IPS DF 4.7 (cell line): ENCODE data around the gene SFRP5.

Experiments used
- DNase-seq: peaks from one replicate; pipeline ENCODE4 v3.0.0-alpha.2; 2013; ENCODE audit warnings: low spot score; ENCODE audit errors: extremely low read depth

SFRP5 gene, protein sequence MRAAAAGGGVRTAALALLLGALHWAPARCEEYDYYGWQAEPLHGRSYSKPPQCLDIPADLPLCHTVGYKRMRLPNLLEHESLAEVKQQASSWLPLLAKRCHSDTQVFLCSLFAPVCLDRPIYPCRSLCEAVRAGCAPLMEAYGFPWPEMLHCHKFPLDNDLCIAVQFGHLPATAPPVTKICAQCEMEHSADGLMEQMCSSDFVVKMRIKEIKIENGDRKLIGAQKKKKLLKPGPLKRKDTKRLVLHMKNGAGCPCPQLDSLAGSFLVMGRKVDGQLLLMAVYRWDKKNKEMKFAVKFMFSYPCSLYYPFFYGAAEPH

DNA sequence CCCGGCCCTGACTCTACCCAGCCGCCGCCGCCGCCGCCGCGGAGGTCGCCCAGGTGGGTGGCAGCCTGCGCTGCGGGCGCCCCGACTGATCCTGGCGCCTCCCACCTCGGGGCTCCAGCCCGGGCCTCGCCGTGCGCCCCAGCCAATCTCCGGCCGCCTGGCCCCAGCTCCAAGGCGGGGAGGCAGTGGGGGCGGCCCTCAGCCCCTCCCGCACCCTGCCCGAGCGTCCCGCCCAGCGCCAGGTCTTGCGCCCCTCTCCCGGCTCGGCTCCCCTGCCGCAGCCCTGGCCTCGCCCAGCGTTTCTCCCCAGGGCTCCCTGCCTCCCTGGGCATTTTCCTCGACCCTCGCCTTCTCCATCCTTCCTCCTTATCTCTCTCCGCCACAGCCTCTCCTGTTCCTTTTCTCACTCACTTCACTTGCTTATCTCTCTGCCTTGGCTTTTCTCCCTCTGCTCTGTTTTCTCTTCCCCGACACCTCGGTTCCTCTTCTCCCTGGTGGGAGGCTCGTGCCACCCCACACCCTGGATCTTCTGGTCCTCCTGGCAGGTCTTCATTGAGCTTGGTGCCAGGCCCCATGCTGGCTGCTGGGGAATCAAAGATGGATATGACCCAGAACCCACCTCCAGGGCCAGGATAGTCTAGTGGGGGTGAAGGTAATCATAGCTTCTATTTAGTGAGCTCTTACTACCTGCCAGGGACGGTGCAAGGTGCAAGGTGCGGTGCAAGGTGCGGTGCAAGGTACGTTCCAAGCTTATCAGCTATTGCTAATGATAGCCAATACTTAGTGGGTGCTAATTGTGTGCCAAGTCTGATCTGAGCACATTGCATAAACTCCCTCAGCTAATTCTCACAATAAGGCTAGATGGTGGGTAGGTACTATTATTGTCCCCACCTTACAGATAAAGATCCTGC lies at the start of gene SFRP5:
SFRP5 (minus strand) TSS at position 87 of the 911 bp plus-strand sequence. CDS start 166 bp downstream, outside the sequence.
- no peak for DNase-seq

DNA sequence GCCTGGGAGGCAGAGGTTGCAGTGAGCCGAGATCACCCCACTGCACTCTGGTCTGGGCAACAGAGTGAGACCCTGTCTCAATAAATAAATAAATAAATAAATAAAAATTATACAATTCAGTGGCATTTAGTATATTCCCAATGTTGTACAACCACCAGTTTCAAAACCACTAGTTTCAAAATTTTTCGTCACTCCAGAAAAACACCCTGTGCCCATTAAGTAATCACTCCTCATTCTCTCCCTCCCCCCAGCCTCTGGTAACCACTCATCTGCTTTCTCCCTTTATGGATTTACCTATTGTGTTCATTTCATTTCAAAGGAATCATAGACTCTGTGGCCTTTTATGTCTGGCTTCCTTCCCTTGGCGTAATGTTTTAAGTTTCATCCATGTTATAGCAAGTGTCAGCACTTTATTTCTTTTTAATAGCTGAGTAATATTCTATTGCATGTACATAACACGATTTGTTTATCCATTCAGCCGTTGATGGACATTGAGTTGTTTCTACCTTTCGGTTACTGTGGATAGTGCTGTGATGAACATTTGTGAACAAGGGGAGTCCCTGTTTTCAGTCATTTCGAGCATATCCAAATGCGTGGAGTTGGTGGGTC lies 48.4 kb upstream of the SFRP5 start:
- no peak for DNase-seq

DNA sequence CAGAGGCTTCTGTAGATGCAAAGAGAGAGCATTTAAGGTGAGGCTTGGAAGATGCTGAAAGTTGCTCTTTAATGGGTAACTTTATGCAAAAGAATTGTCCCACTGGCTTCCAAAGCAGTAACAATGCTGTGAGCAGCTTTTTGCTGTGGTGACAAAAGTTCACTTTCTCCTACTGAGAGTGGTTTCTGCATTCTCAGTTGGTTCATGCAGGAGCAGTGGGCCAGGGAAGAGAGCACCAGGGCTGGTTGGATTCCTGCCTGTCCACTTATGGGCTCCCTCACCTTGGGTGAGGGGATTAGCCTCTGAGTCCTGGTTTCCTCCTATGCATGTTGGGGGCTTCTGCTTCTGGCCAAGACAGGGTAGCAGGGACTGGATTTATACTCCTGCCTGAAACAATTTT lies 46.8 kb upstream of the SFRP5 start:
- DNase-seq: no peak

DNA sequence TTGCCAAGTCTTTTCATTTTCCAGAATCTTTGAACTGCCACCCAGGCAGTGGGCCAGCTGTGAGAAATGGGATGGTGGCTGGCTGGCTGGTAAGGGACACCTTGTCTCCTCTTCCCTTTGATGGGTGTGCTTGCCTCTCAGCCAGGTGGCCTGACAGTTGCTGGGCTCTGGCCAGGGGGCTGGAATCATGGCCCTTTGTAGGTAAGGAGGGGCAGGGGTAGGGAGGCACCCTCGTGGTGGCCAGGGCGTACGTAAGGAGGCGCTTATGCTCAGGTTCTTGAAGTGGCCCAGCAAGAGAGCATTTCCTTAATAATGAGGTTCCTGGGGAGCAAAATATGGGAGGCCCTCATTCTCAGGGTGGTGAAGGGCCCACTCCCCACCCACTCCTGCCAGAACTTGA lies 44.8 kb upstream of the SFRP5 start:
- DNase-seq: no peak

DNA sequence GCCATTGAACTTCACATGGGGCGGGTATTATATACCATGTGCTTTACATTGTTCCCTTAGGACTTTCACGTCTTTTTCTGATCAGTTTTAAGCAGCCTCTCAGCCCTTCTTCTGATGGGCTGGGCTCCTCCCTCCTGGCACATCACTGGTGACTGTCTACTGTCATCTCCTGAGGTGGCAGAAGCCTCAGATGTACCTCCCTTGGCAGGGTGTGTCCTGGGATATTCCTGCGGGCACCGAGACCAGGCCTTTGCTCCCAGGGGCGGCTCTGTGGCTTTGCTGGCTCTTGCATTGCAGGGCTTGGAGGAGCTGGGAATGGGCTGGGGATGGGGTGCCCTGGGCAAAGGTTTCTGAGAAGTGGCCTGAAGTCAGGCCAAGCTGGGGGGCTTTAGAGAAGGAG lies 43.2 kb upstream of the SFRP5 start:
- no peak for DNase-seq

DNA sequence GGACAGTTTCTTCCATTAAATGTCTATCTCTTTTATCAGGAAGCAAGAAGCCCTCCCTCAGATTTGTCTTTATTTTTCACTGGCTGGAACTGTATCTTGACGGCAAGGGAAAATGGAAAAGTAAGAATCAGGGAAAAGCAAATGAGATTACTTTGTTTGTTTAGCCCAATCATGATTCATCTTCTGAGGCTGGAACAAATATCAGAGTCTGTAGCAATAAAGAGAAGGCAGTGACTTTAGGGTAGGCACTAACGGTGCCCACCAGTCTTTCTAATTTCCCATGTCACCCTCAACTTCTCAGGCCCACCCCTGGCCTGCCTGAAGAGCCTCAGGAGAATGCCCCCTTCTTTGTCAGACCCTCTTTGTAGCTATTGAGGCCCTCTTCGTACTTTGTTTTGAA lies 41.5 kb upstream of the SFRP5 start:
- DNase-seq: no peak

DNA sequence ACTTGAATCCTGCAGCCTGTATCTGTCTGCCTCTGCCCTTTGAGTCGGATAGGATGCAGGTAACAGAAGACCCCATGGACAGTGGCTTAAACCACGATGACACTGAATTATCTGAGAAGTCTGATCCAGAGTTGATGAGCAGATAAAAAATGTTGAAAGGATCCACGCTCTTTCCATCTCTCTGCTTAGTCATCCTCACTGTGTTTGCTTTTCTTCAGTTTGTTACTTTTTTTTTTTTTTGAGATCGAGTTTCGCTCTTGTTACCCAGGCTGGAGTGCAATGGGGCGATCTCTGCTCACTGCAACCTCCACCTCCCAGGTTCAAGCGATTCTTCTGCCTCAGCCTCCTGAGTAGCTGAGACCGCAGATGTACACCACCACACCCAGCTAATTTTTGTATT lies 40.9 kb upstream of the SFRP5 start:
- DNase-seq: no peak

DNA sequence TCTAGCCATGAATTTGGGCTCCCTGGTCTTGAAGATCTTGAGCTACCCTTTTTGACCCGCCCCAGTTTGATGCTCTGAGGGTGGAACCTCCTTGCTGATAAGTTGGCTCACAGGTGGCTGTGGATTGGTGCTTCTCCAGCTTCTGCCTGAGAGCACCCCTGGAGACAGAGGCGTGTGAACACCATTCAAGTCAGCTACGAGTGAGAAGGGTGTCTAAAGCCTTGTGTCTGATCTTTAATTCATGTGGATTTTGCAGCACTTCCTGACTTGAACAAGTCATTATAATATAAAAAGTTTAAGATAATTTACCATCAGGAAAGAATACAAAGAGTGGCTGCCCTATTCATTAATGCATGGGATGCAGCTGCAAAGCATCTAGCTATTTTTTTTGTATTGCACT lies 40.2 kb upstream of the SFRP5 start:
- no peak for DNase-seq

DNA sequence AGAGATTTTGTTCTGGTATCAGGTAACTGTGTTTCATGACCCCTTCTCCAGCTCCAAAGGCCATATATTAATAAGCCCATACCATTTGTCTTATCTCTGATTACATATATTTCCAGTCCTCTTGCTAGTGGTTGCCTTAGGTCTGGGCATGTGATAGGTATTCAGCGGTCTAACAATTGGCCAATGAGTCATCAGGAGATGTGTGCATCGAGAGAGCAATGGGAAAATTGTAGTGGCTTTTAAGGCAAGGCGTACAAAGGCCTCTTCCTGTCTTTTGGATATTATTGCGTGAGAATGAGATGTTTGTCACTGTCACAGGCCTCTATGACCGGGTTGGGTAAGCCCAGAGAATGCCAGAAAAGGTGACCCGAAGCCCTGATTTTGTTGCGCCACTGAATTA lies 38.6 kb upstream of the SFRP5 start:
- DNase-seq: no peak

DNA sequence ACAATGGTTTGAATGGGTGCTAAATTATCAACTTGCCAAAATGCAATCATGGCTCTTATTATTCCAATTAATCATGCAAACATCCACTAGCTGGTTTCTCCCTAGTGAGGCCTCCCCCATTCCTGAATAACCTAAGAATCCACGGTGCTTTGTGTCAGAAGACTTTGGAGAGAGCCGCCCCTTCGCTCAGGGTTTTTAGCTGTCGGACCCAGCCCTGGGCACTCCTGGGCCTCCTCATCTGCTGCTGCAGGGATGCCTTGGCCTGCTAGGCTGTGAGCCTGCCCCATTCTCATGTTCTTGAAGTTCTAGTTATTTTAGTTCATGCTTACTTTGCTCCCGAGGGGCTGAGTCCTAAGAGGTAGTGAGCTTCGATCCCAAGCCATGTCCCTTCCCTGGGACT lies 34.1 kb upstream of the SFRP5 start:
- DNase-seq: no peak

DNA sequence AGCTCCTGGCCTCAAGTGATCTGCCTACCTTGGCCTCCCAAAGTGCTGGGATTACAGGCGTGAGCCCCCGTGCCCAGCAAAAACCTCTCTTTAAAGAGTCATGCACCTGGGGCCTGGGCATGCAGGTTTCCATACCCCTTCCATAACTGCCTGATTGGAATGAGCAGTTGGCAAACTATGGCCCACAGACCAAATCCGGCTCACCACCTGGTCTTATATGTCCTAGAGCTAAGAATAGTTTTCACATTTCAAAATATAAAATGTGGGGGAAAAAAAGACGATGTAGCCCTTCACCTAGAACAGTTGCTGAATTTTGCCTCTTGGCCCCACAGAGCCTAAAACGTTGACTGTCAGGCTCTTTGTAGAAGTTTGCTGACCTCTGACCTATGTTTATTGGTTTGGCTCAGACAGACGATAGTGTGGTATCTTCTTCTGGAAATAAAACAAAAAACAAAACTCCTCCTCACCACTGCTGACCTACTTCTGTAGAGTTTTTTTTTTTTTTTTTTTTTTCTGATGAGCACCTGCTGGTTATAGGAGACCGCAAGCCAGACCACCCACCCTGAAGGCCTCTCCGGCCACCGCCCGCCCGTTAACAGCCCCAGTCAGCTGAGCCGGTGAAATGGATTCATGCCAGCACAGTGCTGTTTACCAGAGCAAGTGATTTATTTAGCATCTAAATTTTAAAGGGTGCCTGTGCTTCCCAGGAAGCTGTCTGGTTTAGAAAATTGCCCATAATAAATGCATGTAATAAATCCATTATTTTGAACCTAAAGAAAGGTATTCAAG lies 33.5 kb upstream of the SFRP5 start:
- DNase-seq: no peak

DNA sequence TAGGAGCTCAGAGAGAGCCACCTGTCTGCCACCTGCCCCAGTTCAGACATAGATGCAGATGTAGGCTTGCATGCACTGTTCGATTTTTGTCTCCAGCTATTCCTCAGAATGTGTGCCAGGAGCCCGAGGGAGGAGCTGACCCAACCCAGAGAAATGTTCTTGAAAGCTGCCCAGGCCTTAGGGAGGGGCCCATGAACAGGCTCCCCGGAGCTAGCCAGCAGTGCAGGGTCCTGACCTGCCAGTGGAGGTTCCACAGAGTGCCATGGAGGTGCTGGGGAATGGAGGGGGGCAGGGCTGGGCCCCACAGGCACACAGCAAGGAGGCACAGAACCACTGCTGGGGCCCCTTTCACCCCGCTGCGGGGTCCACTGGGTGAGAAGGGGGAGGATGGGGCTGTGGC lies 29.6 kb upstream of the SFRP5 start:
- no peak for DNase-seq

DNA sequence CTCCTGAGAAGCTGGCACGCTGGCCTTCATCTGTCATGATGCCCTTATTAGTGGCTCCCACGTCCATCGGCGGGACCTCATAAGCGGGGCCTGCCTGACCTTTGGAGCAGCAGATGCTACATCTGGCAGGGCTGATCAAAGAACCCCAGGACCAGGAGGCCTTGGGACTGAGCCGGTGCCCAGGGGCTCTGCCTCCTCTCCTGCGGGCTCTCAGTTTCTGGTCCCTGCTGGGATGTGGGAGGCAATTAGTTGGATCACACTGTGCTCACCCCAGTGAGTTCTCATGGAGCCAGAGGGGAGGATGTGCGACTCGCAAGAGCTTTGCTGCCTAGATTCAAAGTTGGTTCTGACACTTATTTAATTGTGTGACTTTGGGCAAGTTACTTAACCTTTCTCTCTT lies 28.7 kb upstream of the SFRP5 start:
- DNase-seq: no peak

DNA sequence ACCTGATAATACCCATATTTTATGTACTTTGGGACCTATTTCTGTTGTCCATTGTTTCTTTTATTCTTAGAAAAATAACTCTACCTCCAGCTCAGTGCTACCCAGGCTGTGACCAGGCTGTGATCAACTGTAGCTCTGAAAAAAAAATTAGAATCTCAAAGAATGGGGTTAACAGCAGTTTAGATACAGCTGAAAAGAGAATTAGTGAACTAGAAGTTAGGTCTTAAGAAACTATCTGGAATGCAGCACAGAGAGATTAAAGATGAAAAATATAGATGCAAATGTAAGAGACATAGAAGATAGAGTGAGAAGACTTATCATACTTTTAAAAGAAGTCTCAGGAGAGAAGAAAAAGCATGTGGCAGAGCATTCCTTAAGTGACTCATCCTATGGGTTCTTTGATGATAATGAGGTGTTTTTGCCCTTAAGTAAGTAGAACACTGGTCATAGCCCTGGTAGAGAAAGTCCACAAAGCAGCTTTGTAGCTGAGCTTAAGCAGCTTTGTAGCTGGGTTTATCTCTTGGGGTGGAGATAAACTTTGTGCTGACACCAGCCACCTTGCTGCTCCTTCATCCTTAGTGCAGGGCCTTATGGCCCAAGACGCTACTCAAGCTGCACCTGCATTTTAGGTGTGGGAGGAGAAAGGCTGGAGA lies 27.3 kb upstream of the SFRP5 start:
- no peak for DNase-seq

DNA sequence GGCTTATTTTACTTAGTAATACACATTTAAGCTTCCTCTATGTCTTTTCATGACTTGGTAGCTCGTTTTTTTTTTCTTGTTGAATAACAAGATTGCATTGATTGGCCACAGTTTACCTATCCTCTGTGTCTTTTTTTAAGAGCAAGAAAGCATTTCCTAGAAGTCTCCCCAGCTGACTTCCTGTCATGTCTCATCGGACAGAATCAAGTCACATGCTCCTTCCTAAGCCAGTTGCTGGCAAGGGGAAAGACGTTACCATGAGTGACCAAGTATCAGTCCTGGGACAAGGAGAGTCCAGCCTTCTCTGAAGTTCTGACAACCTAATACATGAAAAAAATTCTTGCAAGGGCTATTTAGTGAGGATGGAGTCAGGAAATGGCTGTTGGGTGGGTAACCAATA lies 24.9 kb upstream of the SFRP5 start:
- no peak for DNase-seq

DNA sequence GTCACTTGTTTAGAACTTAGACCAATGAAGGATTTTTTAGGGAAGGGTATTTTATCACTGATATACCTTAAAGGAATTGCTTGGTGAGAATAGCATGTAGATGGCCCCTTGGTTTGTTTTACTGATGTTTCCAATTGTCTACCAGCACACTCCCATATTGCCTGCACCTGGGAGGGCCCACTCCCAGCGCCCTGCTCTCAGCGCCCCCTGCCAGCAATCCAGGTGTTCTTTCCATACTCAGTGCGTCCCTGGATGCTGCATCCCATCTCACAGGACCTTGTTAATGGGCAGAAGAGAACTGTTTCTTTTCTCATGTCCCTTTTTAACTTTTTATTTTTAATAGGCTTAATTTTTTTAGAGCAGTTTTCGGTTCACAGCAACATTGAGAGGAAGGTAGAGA lies 24.1 kb upstream of the SFRP5 start:
- DNase-seq: no peak

DNA sequence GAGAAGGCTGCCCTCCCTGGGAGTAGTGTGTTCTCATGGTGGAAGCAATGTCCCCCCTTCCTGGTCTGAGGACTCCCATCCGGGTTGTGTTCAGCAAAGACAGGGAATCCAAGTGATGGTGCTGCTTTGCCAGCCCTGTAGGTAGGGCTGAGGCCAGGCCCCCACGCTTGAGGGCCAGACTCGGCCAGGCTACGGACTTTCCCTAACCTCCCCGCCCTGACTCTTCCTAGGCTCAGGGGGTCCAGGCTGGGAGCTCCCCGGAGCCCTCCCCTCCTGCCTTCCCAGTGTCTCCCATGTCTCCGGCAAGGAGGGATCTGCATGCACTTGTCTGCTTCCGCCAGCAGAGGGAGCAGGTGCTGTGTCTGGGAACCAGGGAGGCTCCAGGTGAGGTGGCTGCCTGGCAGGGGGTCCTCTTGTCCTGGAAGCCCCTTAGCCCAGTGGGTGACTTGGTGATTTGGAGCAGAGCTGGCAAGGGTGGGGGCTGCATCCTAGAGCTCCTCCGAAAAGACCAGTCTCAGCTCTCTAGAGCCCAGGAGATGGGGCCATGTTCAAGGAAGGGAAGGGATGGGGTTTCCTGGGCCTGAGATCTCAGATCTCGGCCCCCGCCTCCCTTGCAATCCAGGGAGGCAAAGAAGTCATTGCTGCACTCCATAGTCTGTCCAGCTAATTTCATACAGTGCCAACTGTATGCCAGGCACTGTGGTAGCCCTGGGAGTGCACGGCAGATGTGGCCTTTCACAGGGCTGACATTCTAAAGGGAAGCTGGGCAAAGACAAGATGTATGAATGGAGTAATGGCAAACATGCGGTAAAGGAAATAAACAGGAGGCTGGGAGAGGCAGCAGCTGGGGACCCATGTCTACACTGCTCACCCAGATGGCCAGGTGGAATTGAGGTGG lies 20.3 kb upstream of the SFRP5 start:
- DNase-seq: no peak

DNA sequence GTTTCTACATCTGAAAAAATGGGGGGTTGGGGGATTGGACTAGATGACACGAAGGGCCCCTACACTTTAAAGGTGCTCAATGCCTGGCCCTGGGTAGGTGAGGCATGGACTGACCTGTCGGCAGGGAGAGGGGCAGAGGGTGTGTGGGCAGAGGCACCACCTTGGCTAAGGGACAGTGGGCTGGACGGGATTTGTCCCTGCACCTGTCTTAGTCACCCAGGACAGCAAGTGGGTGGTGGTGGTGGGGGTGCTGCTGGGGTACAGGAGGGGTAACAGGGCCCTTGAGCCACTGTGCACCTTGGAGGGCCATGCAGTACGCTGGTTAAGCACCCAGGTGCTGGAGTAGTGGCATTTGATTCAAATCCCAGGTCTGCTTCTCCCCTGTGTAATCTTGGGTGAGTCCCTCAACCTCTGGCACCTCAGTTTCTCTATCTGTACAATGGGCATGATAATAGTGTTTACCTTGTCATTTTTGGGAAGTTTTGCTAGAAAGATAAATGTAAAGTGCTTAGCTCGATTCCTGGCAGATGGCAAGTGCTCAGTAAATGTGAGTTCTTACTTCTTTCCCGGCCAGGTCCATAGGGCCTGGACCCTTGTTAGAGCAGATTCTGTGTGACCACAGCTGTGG lies 18.1 kb upstream of the SFRP5 start:
- DNase-seq: no peak
